Measurements from ENCODE around the gene LETM1. TPM values are rescaled to one million over a fixed set of nuclear protein-coding genes. Genes with fewer than 3 reads are reported as not detected.
A peak's percentile ranks its signal among the peaks of the same experiment; 100 is the strongest.

LETM1 gene
- total and polyA plus RNA-seq, 2 of the 13 experiments (the other 11 are each of a cell fraction or from before 2014, with no cell fraction given), result 9.7 to 41.6 TPM

- TF ChIP-seq, protein P1, sequence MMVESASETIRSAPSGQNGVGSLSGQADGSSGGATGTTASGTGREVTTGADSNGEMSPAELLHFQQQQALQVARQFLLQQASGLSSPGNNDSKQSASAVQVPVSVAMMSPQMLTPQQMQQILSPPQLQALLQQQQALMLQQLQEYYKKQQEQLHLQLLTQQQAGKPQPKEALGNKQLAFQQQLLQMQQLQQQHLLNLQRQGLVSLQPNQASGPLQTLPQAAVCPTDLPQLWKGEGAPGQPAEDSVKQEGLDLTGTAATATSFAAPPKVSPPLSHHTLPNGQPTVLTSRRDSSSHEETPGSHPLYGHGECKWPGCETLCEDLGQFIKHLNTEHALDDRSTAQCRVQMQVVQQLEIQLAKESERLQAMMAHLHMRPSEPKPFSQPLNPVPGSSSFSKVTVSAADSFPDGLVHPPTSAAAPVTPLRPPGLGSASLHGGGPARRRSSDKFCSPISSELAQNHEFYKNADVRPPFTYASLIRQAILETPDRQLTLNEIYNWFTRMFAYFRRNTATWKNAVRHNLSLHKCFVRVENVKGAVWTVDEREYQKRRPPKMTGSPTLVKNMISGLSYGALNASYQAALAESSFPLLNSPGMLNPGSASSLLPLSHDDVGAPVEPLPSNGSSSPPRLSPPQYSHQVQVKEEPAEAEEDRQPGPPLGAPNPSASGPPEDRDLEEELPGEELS (CRISPR knock-in tag; IDR thresholded peaks at IDR 0.05), result no peak
- TF ChIP-seq TCF12 (IDR thresholded peaks at IDR 0.05) (no peak), TCF12 (CRISPR knock-in tag; IDR thresholded peaks at IDR 0.05) (no peak), ONECUT2 (CRISPR knock-in tag; IDR thresholded peaks at IDR 0.05) (no peak), CCDC6 (CRISPR knock-in tag; IDR thresholded peaks at IDR 0.05) (no peak), GLI4 (CRISPR knock-in tag; IDR thresholded peaks at IDR 0.05; ENCODE audit: borderline replicate concordance) (no peak), SCMH1 (CRISPR knock-in tag; IDR thresholded peaks at IDR 0.05; ENCODE audit: borderline replicate concordance) (no peak), ZNF207 (IDR thresholded peaks at IDR 0.05; ENCODE audit: borderline replicate concordance) (no peak), ARNT (IDR thresholded peaks at IDR 0.05) (no peak), MAFF (IDR thresholded peaks at IDR 0.05; ENCODE audit: low read depth, low read length) (no peak), ZNF556 (CRISPR knock-in tag; IDR thresholded peaks at IDR 0.05; ENCODE audit: borderline replicate concordance) (no peak), GATAD1 (CRISPR knock-in tag; IDR thresholded peaks at IDR 0.05) (no peak), SKIL (CRISPR knock-in tag; IDR thresholded peaks at IDR 0.05; ENCODE audit: borderline replicate concordance) (no peak), SOX5 (CRISPR knock-in tag; IDR thresholded peaks at IDR 0.05; ENCODE audit: borderline replicate concordance) (no peak), FOXM1 (CRISPR knock-in tag; IDR thresholded peaks at IDR 0.05) (no peak), ELF1 (CRISPR knock-in tag; IDR thresholded peaks at IDR 0.05) (no peak), NFATC3 (CRISPR knock-in tag; IDR thresholded peaks at IDR 0.05) (no peak), MTF2 (CRISPR knock-in tag; IDR thresholded peaks at IDR 0.05; ENCODE audit: borderline replicate concordance) (no peak), BRD4 (CRISPR knock-in tag; IDR thresholded peaks at IDR 0.05) (peak; percentile 40; the same call in 1 of the 2 replicates), NR3C1 (CRISPR knock-in tag; IDR thresholded peaks at IDR 0.05) (no peak), KLF16 (CRISPR knock-in tag; IDR thresholded peaks at IDR 0.05) (no peak), ZNF790 (CRISPR knock-in tag; IDR thresholded peaks at IDR 0.05; ENCODE audit: borderline replicate concordance) (no peak), ZNF124 (CRISPR knock-in tag; IDR thresholded peaks at IDR 0.05) (no peak), HINFP (CRISPR knock-in tag; IDR thresholded peaks at IDR 0.05; ENCODE audit: low read depth) (no peak), PCBP1 (IDR thresholded peaks at IDR 0.05; ENCODE audit: borderline replicate concordance, low read depth, low read length) (peak; percentile 4; the same call in 1 of the 2 replicates)
- TF ChIP-seq, protein P2, sequence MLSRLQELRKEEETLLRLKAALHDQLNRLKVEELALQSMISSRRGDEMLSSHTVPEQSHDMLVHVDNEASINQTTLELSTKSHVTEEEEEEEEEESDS (CRISPR knock-in tag; IDR thresholded peaks at IDR 0.05; ENCODE audit: borderline replicate concordance), result no peak
- TF ChIP-seq, protein P3, sequence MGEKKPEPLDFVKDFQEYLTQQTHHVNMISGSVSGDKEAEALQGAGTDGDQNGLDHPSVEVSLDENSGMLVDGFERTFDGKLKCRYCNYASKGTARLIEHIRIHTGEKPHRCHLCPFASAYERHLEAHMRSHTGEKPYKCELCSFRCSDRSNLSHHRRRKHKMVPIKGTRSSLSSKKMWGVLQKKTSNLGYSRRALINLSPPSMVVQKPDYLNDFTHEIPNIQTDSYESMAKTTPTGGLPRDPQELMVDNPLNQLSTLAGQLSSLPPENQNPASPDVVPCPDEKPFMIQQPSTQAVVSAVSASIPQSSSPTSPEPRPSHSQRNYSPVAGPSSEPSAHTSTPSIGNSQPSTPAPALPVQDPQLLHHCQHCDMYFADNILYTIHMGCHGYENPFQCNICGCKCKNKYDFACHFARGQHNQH (CRISPR knock-in tag; IDR thresholded peaks at IDR 0.05), result no peak
These were observed 85.1 kb downstream of the LETM1 start (continued) for GRCh38 chr4:1770791-1771231.
